Neural cell (in vitro differentiated cells): Measurements from ENCODE around the gene OLFM1. TPM values are rescaled to one million over a fixed set of nuclear protein-coding genes. Genes with fewer than 3 reads are reported as not detected.
"Not testable (repeated sequence)": the region's sequence is repeated elsewhere in the genome, so short reads cannot be mapped to it uniquely, and the experiment has no call there.

ENCODE experiments used
- H2AFZ ChIP-seq: fragments of 200-600, 300-800 bp; sonication (generic), shearing (Covaris generic); 2 replicates; pipeline ENCODE4 v1.6.0; 2014; ENCODE audit warnings: low read depth, mild to moderate bottlenecking, antibody characterized with exemption, low read length, moderate library complexity
- H3F3A ChIP-seq: fragments of 200-600 bp; shearing (Covaris generic); 2 replicates; pipeline ENCODE4 v1.6.1; 2016; ENCODE audit warnings: mild to moderate bottlenecking, moderate library complexity, mixed read lengths, antibody characterized with exemption, low read length; ENCODE audit not compliant: insufficient read depth, poor library complexity, severe bottlenecking
- H3K27ac ChIP-seq: fragments of 200-600, 300-800 bp; sonication (generic), shearing (Covaris generic); 2 replicates; pipeline ENCODE4 v1.5.1; 2014; ENCODE audit warnings: mild to moderate bottlenecking, low read length, moderate library complexity
- H3K27me3 ChIP-seq: fragments of 300-800, 200-600 bp; sonication (generic), shearing (Covaris generic); 2 replicates; pipeline ENCODE4 v1.6.0; 2014; ENCODE audit warnings: mild to moderate bottlenecking, low read depth, low read length, moderate library complexity; ENCODE audit not compliant: insufficient read depth
- H3K36me3 ChIP-seq: fragments of 300-800, 200-600 bp; sonication (generic), shearing (Covaris generic); 2 replicates; pipeline ENCODE4 v1.5.1; 2014; ENCODE audit warnings: mild to moderate bottlenecking, antibody characterized with exemption, low read length, moderate library complexity; ENCODE audit not compliant: insufficient read depth
- H3K4me2 ChIP-seq: fragments of 300-800, 200-600 bp; sonication (generic), shearing (Covaris generic); 2 replicates; pipeline ENCODE4 v1.6.0; 2014; ENCODE audit warnings: mild to moderate bottlenecking, low read length
- H3K4me3 ChIP-seq: fragments of 300-800, 200-600 bp; sonication (generic), shearing (Covaris generic); 2 replicates; pipeline ENCODE4 v1.5.1; 2014; ENCODE audit warnings: mild to moderate bottlenecking, low read length, moderate library complexity
- H3K79me2 ChIP-seq: fragments of 200-600 bp; shearing (Covaris generic); replicated peaks from 2 replicates; pipeline ENCODE4 v1.6.0; 2014; ENCODE audit warnings: mild to moderate bottlenecking, low read length, moderate library complexity; ENCODE audit not compliant: insufficient read depth
- H3K9ac ChIP-seq: fragments of 300-800, 200-600 bp; sonication (generic), shearing (Covaris generic); 2 replicates; pipeline ENCODE4 v1.6.1; 2016; ENCODE audit warnings: mild to moderate bottlenecking, low read length, mixed read lengths
- H3K9me2 ChIP-seq: fragments of 200-600 bp; shearing (Covaris generic); 2 replicates; pipeline ENCODE4 v1.6.1; 2016; ENCODE audit warnings: mild to moderate bottlenecking, low read length, mixed read lengths; ENCODE audit not compliant: insufficient read depth
- H3K9me3 ChIP-seq: fragments of 200-600, 300-800 bp; sonication (generic), shearing (Covaris generic); 2 replicates; pipeline ENCODE4 v1.6.1; 2016; ENCODE audit warnings: mild to moderate bottlenecking, mixed run types, low read length, moderate library complexity, mixed read lengths
- H4K20me1 ChIP-seq: fragments of 200-600 bp; shearing (Covaris generic); 2 replicates; pipeline ENCODE4 v1.6.1; 2016; ENCODE audit warnings: mild to moderate bottlenecking, mixed run types; ENCODE audit not compliant: insufficient read depth
- CTCF ChIP-seq: fragments of 450-650 bp; IDR thresholded peaks from 2 replicates; pipeline ENCODE4 v1.5.1; 2014; ENCODE audit warnings: antibody characterized with exemption, mild to moderate bottlenecking, moderate library complexity; ENCODE audit not compliant: poor library complexity, severe bottlenecking
- EP300 ChIP-seq: fragments of 450-650 bp; conservative IDR thresholded peaks from 2 replicates; pipeline ENCODE4 v1.6.1; 2014; ENCODE audit warnings: antibody characterized with exemption, mild to moderate bottlenecking, moderate library complexity; ENCODE audit not compliant: poor library complexity, severe bottlenecking
- EZH2 ChIP-seq: fragments of 200-600, 300-800 bp; shearing (Covaris generic), sonication (generic); IDR thresholded peaks from 2 replicates; pipeline ENCODE4 v1.6.1; 2014; ENCODE audit warnings: antibody characterized with exemption, low read length, borderline replicate concordance, mild to moderate bottlenecking; ENCODE audit not compliant: insufficient read depth, poor library complexity, severe bottlenecking
- MXI1 ChIP-seq: fragments of 450-650 bp; conservative IDR thresholded peaks from 2 replicates; pipeline ENCODE4 v1.6.1; 2014; ENCODE audit warnings: antibody characterized with exemption, mild to moderate bottlenecking; ENCODE audit not compliant: poor library complexity, severe bottlenecking
- POLR2AphosphoS5 ChIP-seq: IDR thresholded peaks from 2 replicates; pipeline ENCODE4 v1.6.1; 2012
- RAD21 ChIP-seq: fragments of 450-650 bp; conservative IDR thresholded peaks from 2 replicates; pipeline ENCODE4 v1.6.1; 2014; ENCODE audit warnings: antibody characterized with exemption, mild to moderate bottlenecking, moderate library complexity
- REST ChIP-seq: IDR thresholded peaks from 2 replicates; pipeline ENCODE4 v1.6.1; 2012; ENCODE audit warnings: borderline replicate concordance
- SMC3 ChIP-seq: fragments of 450-650 bp; conservative IDR thresholded peaks from 2 replicates; pipeline ENCODE4 v1.6.1; 2014; ENCODE audit warnings: antibody characterized with exemption, mild to moderate bottlenecking, moderate library complexity; ENCODE audit not compliant: poor library complexity
- TAF1 ChIP-seq: IDR thresholded peaks from 2 replicates; pipeline ENCODE4 v1.6.1; 2012; ENCODE audit warnings: low read depth
- polyA plus RNA-seq: library from polyadenylated mRNA; depleted of rRNA; stranded (reverse); fragments of >200 nt; gene quantifications from 2 replicates; pipeline ENCODE4 v1.2.3, GENCODE V29; 2014

Gene OLFM1
- polyA plus RNA-seq, 1 donor from 2014 or later, result 102 TPM

DNA sequence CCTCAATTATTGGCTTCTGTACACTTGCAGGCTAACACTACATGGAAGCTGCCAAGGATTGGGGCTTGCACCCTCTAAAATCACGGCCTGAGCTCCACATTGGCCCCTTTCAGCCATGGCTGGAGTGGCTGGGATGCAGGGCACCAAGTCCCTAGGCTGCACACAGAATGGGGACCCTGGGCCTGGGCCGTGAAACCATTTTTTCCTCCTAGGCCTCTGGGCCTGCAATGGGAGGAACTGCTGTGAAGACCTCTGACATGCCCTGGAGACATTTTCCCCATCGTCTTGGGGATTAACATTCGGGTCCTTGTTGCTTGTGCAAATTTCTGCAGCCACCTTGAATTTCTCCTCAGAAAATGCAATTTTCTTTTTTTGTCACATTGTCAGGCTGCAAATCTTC, 23.6 kb upstream of the OLFM1 start:
- H3K4me3 ChIP-seq, result not testable (repeated sequence)

GRCh38 chr9:135065151-135065550, 22.3 kb upstream of the OLFM1 start:
- Histone ChIP-seq H3K4me2 (no peak overlapping the region), H3K9ac (no peak overlapping the region), H3K27me3 (no peaks in the 10 kb centered on the region), H3K4me3 (no peak overlapping the region), H3K27ac (no peak overlapping the region), H3K36me3 (no peaks in the 10 kb centered on the region), H2AFZ (no peak overlapping the region), H3K79me2 (no peaks in the 10 kb centered on the region), H3K9me3 (no peaks in the 10 kb centered on the region), H3F3A (no peaks in the 10 kb centered on the region), H4K20me1 (no peaks in the 10 kb centered on the region), H3K9me2 (no peaks in the 10 kb centered on the region)
- TF ChIP-seq CTCF, result no peak
- no peak for TF ChIP-seq REST
- TF ChIP-seq MXI1, result no peak
- no peak for TF ChIP-seq TAF1
- TF ChIP-seq RAD21, result no peak
- no peak for TF ChIP-seq EZH2
- no peak for TF ChIP-seq EP300
- TF ChIP-seq SMC3, result no peak
- TF ChIP-seq POLR2AphosphoS5, result no peak

More for the DNA sequence above, 23.6 kb upstream of the OLFM1 start:
- H3K9ac ChIP-seq, H3K27me3 ChIP-seq, H3K9me2 ChIP-seq, H2AFZ ChIP-seq, H3K79me2 ChIP-seq, H3K36me3 ChIP-seq, H3K27ac ChIP-seq, H4K20me1 ChIP-seq, H3F3A ChIP-seq, H3K9me3 ChIP-seq, H3K4me2 ChIP-seq: not testable (repeated sequence)

GRCh38 chr9:135065804-135066203, 21.7 kb upstream of the OLFM1 start:
- Histone ChIP-seq H4K20me1 (no peaks in the 10 kb centered on the region), H3K27me3 (no peaks in the 10 kb centered on the region), H3K27ac (no peak overlapping the region), H3K9me3 (no peaks in the 10 kb centered on the region), H3K9me2 (no peaks in the 10 kb centered on the region), H3K4me3 (no peak overlapping the region), H3K9ac (no peak overlapping the region), H3K36me3 (no peaks in the 10 kb centered on the region), H3K4me2 (no peak overlapping the region), H2AFZ (no peak overlapping the region), H3K79me2 (no peaks in the 10 kb centered on the region), H3F3A (no peaks in the 10 kb centered on the region)
- TF ChIP-seq RAD21, result no peak
- TF ChIP-seq MXI1, result no peak
- no peak for TF ChIP-seq TAF1
- no peak for TF ChIP-seq REST
- no peak for TF ChIP-seq POLR2AphosphoS5
- no peak for TF ChIP-seq EP300
- TF ChIP-seq EZH2, result no peak
- TF ChIP-seq CTCF, result no peak
- no peak for TF ChIP-seq SMC3
